ENCODE data around the gene HS6ST1.

HS6ST1 gene

GRCh38 chr2:128313931-128314347, 4.7 kb downstream of the HS6ST1 start:
- peaks cover 7% of the 10 kb centered on the region; the same call in 1 of the 2 replicates for H3K4me1 ChIP-seq (ENCODE audit: insufficient read depth, low read length)
- H3K9ac ChIP-seq (ENCODE audit: low read depth, low read length): no peak overlapping the region
- H3K36me3 ChIP-seq (ENCODE audit: insufficient read depth, low read length): no peaks in the 10 kb centered on the region
- no peaks in the 10 kb centered on the region for H3K9me3 ChIP-seq (ENCODE audit: control insufficient read depth, insufficient read depth, low read length)

DNA sequence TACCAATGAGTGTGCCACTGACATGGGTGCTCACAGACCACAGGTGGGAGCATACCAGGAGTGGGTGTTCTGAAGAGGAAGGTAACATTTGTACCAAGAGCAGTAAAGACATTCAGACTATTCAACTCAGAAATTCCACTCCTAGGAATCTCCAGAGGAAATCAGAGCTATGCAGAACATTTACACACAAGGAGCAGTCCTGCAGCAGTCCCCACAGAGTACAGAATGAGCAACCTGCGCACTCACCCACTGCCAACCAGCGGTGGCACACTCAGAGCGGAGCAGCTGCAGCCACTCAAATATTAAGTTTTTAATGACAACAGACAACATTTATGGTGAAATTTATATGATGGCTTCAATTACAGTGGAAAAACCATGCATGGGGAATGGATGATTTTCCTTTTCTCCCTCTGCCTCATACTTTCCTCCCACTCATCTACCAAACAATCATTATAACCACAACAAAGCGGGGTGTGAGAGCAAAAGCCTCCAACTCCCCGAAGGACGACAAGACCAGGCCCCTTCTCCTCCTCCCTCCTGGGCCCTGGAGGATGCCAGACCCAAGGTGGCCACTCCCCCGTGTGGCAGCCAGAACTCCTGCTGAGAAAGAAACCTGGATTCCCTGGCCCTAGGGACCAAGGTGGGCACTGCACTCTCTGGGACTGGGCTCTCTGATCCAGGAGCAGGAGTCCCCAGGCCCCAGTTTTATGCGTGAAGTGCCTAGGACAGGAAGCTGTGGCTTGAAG, 5.4 kb downstream of the HS6ST1 start:
- Histone ChIP-seq H3K9ac (ENCODE audit: low read depth, low read length) (no peak overlapping the region), H3K4me1 (ENCODE audit: insufficient read depth, low read length) (peaks cover 7% of the 10 kb centered on the region; the same call in 1 of the 2 replicates), H3K9me3 (ENCODE audit: control insufficient read depth, insufficient read depth, low read length) (no peaks in the 10 kb centered on the region), H3K36me3 (ENCODE audit: insufficient read depth, low read length) (no peaks in the 10 kb centered on the region)

GRCh38 chr2:128312411-128312810, 6.3 kb downstream of the HS6ST1 start:
- no peaks in the 10 kb centered on the region for H3K36me3 ChIP-seq (ENCODE audit: insufficient read depth, low read length)
- no peaks in the 10 kb centered on the region for H3K9me3 ChIP-seq (ENCODE audit: control insufficient read depth, insufficient read depth, low read length)
- H3K9ac ChIP-seq (ENCODE audit: low read depth, low read length): no peak overlapping the region
- peaks cover 7% of the 10 kb centered on the region; the same call in 1 of the 2 replicates for H3K4me1 ChIP-seq (ENCODE audit: insufficient read depth, low read length)

- Histone ChIP-seq H3K36me3 (ENCODE audit: insufficient read depth, low read length) (no peaks in the 10 kb centered on the region), H3K9ac (ENCODE audit: low read depth, low read length) (no peak overlapping the region), H3K9me3 (ENCODE audit: control insufficient read depth, insufficient read depth, low read length) (no peaks in the 10 kb centered on the region), H3K4me1 (ENCODE audit: insufficient read depth, low read length) (peaks cover 7% of the 10 kb centered on the region; the same call in 1 of the 2 replicates)
Measured at GRCh38 chr2:128311755-128312341, 6.8 kb downstream of the HS6ST1 start.

GRCh38 chr2:128311216-128311754, 7.4 kb downstream of the HS6ST1 start:
- H3K4me1 ChIP-seq (ENCODE audit: insufficient read depth, low read length): peaks cover 4% of the 10 kb centered on the region; the same call in 1 of the 2 replicates
- H3K9ac ChIP-seq (ENCODE audit: low read depth, low read length): no peak overlapping the region
- no peaks in the 10 kb centered on the region for H3K36me3 ChIP-seq (ENCODE audit: insufficient read depth, low read length)
- H3K9me3 ChIP-seq (ENCODE audit: control insufficient read depth, insufficient read depth, low read length): no peaks in the 10 kb centered on the region

- no peak overlapping the region for H3K9ac ChIP-seq (ENCODE audit: low read depth, low read length)
- H3K4me1 ChIP-seq (ENCODE audit: insufficient read depth, low read length): peaks cover 6% of the 10 kb centered on the region; the same call in 1 of the 2 replicates
- no peaks in the 10 kb centered on the region for H3K36me3 ChIP-seq (ENCODE audit: insufficient read depth, low read length)
- H3K9me3 ChIP-seq (ENCODE audit: control insufficient read depth, insufficient read depth, low read length): no peaks in the 10 kb centered on the region
Measured at GRCh38 chr2:128310761-128311160, 7.9 kb downstream of the HS6ST1 start.

GRCh38 chr2:128310094-128310716, 8.5 kb downstream of the HS6ST1 start:
- no peaks in the 10 kb centered on the region for H3K9me3 ChIP-seq (ENCODE audit: control insufficient read depth, insufficient read depth, low read length)
- no peaks in the 10 kb centered on the region for H3K36me3 ChIP-seq (ENCODE audit: insufficient read depth, low read length)
- H3K9ac ChIP-seq (ENCODE audit: low read depth, low read length): no peak overlapping the region
- H3K4me1 ChIP-seq (ENCODE audit: insufficient read depth, low read length): peaks cover 11% of the 10 kb centered on the region

DNA sequence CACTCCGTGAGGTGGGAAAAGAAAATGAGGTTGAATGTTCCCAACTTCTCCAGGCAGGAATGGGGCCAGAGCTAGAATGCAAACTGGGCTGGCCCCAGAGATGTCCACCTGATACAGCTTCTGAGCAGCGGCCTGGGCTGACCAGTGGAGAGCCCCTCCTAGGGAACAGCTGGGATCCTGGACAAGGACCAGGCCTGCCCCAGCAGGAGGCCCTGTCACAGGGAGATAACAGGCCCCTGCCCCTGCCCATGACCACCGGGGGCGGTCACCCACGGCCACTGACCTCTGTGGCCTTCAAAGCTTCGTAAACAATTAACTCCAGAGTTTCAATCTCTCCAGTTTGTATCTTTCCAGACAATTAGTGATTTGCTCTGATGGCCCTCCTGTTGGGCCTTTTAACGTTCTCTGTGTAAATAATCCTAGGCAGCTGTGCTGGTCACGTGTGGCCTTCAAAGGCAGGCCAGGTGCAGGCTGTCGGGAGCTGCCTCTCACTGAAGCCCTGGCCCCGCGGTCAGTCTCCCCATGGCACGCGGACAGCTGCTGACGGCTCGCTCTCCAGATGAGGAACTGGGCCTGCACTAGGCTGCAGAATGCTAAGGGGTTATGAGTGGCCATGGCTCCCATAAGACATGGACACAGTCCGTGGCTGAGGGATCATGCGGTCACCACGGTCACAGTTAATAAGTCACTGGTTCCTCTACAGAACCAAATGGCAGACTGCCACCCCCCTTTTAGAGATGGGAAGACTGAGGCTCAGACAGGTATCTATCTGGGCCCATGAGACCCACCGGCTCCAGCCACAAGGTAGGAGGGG, 9.2 kb downstream of the HS6ST1 start:
- Histone ChIP-seq H3K9ac (ENCODE audit: low read depth, low read length) (no peak overlapping the region), H3K4me1 (ENCODE audit: insufficient read depth, low read length) (peaks cover 14% of the 10 kb centered on the region), H3K36me3 (ENCODE audit: insufficient read depth, low read length) (no peaks in the 10 kb centered on the region), H3K9me3 (ENCODE audit: control insufficient read depth, insufficient read depth, low read length) (no peaks in the 10 kb centered on the region)

- H3K9ac ChIP-seq (ENCODE audit: low read depth, low read length): no peak overlapping the region
- no peaks in the 10 kb centered on the region for H3K36me3 ChIP-seq (ENCODE audit: insufficient read depth, low read length)
- no peaks in the 10 kb centered on the region for H3K9me3 ChIP-seq (ENCODE audit: control insufficient read depth, insufficient read depth, low read length)
- H3K4me1 ChIP-seq (ENCODE audit: insufficient read depth, low read length): peaks cover 14% of the 10 kb centered on the region
Measured at GRCh38 chr2:128308889-128309279, 9.8 kb downstream of the HS6ST1 start.

DNA sequence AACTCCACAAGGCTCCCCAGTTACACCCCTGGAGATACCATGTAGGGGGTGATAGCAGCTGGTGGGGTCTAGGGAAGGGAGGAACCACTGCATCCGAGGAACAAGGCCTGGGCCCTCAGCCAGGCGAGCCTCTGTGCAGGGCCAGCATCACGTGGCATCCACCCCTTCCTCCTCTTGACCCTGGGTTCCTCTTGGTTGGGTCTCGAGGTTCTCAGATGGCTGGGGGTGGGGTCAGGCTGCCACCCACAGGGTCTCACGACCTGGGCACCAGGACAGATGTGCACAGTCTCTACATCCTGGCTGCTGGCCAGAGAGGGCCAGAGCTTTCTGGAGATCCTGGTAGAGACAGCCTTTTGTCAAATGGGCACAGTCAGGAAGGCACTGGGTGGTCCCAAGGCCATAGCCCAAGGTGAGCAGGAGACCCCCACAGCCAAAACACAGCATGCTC, 10.4 kb downstream of the HS6ST1 start:
- no peaks in the 10 kb centered on the region for H3K36me3 ChIP-seq (ENCODE audit: insufficient read depth, low read length)

DNA sequence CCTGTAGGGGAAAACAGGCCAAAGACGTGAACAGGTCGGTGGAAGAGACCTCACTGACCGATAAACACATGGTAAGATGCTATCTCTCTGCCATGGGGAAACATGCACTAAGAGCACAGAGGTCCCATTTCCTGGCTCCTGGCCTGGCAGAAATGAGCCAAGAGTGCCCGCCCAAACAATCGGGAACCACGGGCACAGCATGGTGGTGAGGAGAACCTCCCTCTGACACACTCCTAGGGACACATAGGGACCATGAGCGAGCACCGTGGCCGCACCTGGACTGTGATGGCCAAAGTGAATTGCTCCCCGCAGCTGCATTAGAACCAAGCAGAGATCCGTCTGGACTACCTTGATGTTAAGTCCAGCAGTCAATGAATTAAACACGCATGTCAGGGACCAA, 11.1 kb downstream of the HS6ST1 start:
- H3K9ac ChIP-seq (ENCODE audit: low read depth, low read length): no peak overlapping the region
- H3K9me3 ChIP-seq (ENCODE audit: control insufficient read depth, insufficient read depth, low read length): no peaks in the 10 kb centered on the region
- peaks cover 14% of the 10 kb centered on the region for H3K4me1 ChIP-seq (ENCODE audit: insufficient read depth, low read length)
- no peaks in the 10 kb centered on the region for H3K36me3 ChIP-seq (ENCODE audit: insufficient read depth, low read length)

More for the DNA sequence above, 10.4 kb downstream of the HS6ST1 start:
- no peaks in the 10 kb centered on the region for H3K9me3 ChIP-seq (ENCODE audit: control insufficient read depth, insufficient read depth, low read length)
- peaks cover 14% of the 10 kb centered on the region for H3K4me1 ChIP-seq (ENCODE audit: insufficient read depth, low read length)
- no peak overlapping the region for H3K9ac ChIP-seq (ENCODE audit: low read depth, low read length)

DNA sequence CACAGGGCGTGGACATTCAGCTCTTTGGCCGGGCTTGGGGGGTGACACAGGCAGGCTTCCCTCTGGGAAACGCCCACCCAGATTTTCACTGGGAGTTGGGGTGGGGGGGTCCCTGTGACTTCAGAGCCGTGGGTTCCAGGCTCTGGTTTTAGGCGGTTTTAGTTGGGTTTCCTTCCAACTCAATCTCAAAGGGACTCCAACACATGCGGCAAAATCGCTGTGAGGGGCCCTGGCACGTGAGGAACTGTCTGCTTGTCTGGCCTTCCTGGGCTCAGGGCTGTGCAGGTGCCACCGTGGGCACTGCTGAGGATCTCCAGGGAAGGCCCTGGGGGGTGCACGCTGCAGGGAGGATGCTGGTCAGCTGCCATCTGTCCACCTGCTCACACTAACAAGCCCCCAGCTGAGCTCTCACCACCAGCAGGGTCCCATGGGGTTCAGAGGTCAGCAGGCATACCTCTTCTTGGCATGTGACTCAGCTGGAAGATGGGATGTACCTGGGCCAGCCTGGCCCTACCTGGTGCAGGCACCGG, 11.7 kb downstream of the HS6ST1 start:
- no peak overlapping the region for H3K9ac ChIP-seq (ENCODE audit: low read depth, low read length)
- H3K36me3 ChIP-seq (ENCODE audit: insufficient read depth, low read length): no peaks in the 10 kb centered on the region
- peaks cover 14% of the 10 kb centered on the region for H3K4me1 ChIP-seq (ENCODE audit: insufficient read depth, low read length)
- H3K9me3 ChIP-seq (ENCODE audit: control insufficient read depth, insufficient read depth, low read length): no peaks in the 10 kb centered on the region

- H3K36me3 ChIP-seq (ENCODE audit: insufficient read depth, low read length): no peaks in the 10 kb centered on the region
- H3K9ac ChIP-seq (ENCODE audit: low read depth, low read length): no peak overlapping the region
- H3K9me3 ChIP-seq (ENCODE audit: control insufficient read depth, insufficient read depth, low read length): no peaks in the 10 kb centered on the region
- peaks cover 14% of the 10 kb centered on the region for H3K4me1 ChIP-seq (ENCODE audit: insufficient read depth, low read length)
Measured at GRCh38 chr2:128306081-128306930, 12.4 kb downstream of the HS6ST1 start.
